EH (cell line): ENCODE data around the gene RASSF1.

ENCODE experiments used
- DNase-seq: peaks from one replicate; pipeline ENCODE4 v3.0.0-alpha.2; 2015; ENCODE audit warnings: low read depth

The RASSF1 gene

DNA sequence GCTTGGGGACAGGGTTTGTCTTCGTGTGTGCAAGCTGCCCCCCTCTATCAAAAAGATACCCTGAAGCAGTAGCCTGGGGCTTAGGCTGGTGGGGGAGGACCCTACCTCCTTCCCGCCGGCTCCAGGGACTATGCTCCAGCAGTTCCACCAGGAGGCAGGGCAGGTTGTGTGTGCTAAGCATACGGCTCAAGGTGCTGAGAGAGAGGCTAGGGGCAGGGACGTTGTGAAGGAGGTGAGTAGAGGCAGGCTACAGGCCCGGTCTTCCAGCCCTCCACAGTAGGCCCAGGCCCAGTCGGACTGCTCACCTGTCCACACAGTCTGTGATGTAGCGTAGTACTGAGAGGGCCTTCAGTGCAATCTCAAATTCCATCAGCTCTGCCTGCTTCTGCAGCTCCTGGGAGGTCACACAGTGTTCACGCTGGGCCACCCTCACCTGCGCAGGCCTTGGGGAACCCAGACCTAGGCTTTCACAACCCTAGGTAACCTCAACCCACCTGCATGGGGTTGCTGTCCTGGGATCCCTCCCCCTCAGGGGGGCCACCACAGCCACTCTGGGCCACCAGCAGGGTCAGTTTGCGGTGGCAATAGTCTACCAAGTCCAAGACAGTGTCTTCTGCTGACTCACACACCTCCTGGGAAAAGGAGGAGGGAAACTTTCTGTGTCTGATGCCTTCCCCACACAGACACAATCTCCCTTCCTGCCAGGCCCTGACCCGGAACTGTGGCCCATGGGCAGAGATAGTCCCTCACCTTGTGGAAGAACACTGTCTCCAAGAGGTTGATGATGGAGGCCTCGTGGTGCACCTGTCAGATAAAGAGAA is 2.4 kb upstream of the RASSF1 start:
- no peak for DNase-seq

DNA sequence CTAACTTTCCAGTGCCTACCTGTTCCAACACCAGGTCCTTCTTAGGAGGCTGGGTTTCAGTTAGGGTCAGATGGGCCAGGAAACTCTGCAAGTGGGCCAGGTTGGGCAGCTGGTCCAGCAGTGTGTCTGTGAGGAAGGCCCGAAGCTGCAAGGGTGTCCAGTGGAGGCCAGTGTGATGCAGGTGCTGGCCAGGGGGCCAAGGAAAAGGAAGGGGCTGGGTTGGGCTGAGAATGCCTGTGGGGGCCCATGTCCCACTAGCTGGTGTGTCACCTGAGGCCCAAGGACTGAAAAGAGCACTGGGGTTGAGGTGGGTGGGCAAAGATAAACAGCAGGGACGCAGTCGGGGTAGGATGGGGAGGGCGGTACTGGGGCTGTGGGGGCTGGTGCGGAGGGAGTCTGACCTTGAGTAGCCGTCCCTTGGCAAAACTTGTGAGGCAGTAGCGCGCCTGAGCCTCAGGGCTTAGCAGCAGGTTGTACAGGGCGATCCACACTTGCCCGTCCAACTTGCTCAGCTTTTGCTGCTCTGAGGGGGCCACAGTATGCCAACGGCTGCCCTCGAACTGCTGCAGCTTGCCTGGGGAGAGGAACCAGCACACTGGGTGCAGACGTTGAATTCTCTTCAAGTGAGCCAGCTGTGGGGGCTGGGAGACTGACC is 1.5 kb upstream of the RASSF1 start:
- no peak for DNase-seq

DNA sequence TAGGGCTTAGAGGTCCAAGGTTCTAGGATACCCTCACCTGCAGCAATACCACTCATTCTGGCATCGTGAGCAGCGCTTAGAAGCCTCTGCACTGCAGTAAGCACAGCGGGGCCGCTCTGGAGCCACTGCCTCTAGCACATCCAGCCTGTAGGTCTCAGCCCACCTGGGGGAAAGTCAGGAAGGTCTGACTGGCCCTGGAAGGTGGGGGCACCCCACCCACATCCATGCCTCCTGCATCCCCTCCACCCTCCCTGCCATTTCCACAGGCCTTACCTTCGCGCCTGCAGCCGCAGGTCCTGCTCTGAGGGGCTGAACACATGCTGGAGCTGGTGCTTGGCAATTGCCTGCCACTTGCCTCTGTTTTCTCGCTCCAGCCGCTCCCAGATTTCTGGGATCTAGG is 901 bp upstream of the RASSF1 start:
- no peak for DNase-seq

DNA sequence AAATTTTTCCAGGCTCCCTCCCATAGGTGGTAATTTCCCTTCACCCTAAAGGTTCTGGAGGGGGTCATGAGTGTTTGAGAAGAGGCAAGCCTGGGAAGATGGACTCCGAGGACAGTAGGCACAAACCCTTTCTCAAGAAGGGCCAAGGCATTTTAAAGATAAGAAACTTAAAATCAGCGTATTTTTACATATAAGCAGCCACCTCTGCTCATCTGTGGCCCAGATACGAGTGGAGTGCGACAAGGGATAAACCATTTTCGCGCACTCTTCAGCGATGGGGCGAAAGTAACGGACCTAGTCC is 539 bp downstream of the RASSF1 start:
- DNase-seq, result no peak

DNA sequence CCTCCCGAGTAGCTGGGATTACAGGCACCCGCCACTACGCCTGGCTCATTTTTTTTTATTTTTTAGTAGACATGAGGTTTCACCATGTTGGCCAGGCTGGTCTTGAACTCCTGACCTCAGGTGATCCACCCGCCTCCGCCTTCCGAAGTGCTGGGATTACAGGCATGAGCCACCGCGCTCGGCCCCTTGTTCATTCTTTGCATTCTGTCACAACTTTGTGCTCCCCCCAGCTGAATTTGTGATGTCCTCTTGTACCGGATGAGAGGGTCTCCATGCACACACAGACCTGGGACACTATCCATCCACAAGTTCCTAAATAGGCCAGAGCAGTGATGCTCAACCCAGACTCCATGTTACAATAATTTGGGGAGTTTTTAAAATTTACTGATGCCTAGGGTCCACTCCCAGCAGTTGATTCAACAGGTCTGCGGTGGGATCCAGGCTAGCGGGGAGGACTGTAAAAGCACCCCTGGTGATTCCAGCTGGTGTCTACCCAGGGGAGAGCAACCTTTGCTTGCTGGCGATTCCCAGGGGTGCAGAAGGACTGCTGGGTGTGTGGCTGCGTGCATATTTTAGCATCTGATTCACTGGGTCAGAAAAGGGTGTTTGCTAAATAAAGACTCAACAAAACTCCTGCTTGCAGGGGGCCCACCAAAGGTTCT is 1.0 kb downstream of the RASSF1 start:
- peak; percentile 79 for DNase-seq

DNA sequence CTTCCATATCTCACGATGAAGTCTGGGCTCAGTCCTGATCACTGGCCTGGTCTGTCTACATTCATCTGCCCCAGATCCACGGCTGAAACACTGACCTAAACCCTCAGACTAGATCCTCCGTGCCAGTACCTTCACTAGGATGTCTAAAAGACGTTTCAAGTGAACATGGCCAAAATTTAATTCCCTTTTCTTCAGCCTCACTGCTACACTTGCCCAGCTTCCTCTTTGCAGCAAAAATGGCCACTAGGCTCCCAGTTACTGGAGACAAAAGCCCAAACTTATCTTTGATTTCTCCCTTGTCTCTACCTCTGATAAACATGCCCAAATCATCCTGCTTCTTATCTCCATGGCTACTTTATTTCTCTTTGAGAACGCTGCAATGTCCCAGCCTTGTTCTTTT is 1.7 kb downstream of the RASSF1 start:
- no peak for DNase-seq

DNA sequence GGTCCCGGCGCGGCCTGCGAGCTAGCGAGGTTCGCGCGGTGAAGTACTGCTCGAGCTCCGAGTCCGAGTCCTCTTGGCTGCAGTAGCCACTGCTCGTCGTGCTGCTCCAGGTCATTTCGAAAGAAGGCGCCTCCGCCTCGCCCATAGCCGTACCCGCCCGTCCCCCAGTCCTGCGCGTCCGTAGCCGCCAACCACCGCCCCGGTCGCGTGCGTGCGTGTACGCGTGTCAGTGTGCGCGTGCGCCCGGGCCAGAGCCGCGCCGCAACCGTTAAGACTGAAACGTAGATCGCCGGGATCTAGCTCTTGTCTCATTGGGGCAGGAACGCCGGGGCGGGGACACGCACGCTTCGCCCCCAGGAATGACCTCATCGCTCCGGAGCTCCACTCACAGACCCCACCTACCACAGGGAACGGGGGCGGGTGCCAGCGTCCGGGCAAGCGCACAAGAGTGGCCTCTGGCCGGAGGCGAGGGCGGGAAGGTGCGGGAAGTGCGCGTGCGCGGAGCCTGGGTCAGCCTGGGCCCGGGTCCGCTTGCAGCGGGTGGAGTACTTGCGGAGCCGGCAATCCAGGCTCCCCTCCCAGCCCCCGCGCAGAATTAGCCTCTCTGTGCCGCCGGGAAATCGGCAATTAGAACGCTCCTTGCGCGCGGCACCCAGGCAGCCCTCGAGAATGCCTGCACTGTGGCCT is 3.3 kb downstream of the RASSF1 start:
- peak; percentile 100 for DNase-seq

DNA sequence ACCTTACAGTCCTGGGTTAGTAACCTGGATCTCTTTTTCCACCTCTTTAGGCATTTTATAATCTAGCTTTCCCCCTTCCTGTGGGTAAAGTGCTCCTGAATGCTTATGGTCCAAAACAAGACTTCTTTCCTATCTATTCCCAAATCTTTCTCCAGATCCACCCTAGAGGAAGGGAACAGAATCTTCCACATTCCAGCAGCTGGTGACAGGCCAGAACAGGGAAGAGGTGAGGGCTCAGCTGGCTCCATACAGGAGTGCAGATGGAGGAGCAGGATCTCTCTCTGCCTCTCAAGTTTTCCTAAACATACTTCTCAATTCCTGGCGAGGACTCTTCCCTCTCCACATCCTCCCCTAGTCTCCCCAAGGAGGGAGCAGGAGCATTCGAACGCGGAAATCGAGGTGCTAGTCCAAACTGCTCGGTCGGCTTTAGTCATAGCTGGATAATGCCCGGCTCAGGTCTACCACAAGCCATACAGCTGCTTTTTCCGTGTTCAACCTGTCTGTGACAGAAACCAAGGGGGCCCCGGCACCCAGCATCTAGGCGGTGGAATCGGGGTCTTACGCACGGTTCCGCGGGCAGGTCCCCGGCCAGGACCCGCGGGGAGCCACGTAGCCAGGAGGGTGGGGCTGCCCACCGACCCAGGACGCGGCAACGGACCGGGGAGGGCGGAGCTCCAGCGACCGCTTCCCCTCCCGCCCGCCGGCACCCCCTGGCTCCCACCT is 4.0 kb downstream of the RASSF1 start:
- peak; percentile 49 for DNase-seq

DNA sequence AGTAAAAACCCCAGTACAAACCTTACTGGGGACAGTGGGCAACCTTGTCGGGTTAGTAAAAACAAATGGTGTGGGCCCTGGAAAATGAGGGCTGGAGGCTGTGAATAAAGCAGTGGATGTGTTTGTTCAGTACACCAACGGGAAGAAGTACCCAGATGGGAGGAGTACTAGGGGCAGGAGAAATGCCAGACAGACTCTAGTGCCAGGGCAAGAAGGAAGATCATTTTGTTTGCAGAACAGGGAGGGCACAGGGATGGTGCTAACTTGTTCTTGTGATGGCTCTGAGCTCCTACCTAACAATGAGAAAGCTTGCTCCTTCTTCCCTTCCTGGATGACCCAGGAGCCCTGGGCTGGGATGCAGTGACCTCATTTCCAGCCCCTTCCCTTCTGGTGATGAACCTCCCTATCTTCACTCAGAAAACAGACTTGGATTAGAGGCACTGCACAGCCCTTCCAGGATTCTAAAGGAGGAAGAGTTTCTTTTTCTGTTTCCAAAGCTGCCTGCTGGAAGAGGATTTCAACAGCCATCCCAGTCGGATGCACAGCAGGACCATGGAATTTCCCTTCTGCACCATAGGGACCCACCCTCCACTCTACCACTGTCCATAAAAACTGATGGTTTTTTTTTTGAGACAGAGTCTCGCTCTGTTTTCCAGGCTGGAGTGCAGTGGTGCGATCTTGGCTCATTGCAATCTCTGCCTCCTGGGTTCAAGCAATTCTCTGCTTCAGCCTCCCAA is 6.1 kb downstream of the RASSF1 start:
- peak; percentile 27 for DNase-seq

DNA sequence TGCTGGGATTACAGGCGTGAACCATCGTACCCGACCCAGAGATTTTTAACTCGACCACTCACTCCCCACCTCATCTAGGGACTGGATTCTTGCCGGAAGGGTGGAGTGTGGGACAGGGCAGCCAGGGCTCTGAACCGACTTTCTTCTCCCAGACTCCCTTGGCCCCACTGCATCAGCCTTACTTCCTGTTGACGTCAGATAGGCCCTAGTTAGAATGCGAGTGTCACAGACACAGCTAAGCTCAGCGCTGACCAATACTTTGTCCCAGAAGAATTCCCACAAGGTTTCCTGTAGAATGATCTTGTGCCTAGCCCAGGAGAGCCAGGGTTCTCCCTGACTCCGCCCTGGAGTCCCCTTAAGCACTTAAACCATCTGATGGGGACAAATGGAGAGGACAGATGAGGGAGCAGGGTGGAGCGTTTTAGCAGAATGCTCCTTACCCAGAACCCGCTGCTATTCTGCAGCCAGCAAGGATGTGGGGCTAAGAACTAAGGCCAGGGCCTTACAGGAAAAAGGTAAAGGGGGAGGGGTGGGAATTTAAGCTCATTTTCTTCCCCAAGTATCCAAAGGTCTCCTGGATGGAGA is 6.8 kb downstream of the RASSF1 start:
- peak; percentile 81 for DNase-seq

DNA sequence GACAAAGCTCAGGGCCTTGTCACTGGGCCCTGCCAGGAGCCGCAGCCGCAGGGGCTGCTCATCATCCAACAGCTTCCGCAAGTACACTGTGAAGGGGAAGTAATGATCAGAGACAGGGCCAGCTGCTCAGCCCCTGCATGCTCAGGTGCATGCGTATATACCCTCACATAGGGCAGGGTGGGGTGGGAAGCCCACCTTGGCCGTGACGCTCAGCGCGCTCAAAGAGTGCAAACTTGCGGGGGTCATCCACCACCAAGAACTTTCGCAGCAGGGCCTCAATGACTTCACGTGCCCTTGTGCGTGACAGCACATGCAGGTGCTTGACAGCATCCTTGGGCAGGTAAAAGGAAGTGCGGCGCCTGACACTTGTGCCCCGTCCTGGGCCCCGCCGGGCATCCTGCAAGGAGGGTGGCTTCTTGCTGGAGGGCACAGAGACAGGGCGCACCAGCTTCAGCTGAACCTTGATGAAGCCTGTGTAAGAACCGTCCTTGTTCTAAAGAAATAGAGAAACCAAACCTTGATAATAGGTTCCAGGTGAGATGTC is 9.2 kb downstream of the RASSF1 start:
- no peak for DNase-seq

DNA sequence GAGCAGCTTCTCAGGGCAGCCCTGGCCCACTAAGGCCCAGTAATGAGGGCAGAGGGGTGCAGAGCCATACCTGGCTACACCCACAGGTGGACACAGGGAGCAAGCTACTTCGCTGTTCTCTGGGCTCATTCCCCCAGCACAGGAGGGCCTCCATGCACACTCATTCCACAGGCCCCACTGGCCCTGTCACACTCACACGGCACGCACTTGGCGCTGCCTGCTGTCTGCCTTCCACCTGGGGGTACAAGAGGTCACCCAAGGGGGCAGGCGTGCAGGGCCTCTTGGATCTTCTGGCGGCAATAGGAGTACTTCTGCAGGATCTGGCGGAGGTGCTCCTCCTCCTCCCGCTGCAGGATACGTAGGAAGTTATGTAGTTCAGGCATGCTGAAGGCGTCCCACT is 10.3 kb downstream of the RASSF1 start:
- no peak for DNase-seq

DNA sequence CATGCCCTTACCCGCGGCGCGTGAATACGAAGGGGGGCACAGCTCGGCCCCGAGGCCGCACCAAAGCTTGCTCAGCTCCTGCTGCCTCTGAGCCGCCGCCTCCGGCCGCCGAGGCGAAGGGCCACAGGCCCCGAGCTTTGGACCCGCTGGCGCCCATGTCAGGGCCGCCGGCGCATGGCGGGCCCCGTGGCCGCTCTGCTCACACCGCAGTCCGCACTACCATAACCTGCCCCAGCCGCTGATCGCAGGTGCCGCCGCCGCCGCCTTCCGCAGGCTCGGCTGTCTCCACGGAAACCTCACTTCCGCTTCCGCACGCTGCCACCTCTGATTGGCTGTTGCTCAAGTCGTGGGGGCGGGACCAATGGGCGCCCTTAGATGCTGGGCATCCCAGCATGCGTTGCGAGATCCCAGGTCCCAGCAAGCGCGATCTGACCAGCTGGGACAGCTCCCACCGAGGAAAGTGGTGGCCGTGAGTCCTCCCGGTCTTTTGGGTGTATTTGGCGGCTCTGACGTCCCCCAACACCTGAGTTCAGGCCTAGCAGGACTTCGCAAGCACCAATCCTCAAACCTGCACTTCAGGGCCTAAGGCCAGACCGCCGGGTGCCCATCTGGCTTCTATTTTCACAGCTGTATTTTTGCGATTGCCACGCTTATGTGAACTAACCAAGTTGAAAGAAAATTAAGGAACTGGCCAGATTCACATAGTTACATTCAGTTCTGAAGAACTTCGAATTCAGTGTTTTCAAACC is 12.5 kb downstream of the RASSF1 start, which contains the start of gene TUSC2:
TUSC2 (minus strand) TSS at position 281 of the 749 bp plus-strand sequence; CDS start at position 157, 124 bp downstream.
- DNase-seq, result peak; percentile 96

DNA sequence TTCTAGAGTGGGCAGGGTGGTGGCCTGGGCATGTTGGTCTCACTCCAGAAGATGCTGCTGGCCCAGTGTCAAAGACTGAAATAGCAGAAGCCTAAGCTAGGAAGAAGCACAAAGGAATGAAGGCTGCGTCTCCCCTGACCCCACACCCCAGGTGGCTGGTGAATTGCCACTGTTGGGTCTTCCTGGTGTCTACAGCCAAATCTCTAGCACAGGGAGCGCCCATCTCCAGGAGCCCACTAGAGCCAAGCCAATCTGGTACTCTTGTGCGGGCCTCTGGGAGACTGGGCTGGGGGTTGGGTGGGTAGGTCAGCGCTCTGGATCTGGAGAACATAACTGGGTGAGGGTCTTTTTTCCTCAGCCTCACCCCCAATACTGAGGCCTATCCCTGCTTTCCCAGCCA is 13.5 kb downstream of the RASSF1 start:
- DNase-seq, result no peak

DNA sequence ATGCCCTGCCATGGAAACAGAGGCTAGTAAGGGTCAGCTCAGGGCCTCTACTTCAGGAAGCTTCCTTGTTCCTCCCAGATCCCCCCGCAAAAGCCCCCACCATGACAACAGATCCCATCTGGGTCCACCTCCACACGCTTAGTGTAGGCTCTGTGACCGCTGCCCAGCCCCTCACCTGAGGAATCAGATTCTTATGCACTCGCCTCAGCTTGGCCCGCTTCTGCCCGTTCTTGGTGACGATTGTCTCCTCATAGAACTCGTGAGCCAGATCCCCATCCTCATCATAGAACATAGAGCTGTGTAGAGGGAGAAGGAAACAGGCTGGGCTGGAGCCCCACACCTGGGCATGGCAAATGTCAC is 14.5 kb downstream of the RASSF1 start:
- no peak for DNase-seq

DNA sequence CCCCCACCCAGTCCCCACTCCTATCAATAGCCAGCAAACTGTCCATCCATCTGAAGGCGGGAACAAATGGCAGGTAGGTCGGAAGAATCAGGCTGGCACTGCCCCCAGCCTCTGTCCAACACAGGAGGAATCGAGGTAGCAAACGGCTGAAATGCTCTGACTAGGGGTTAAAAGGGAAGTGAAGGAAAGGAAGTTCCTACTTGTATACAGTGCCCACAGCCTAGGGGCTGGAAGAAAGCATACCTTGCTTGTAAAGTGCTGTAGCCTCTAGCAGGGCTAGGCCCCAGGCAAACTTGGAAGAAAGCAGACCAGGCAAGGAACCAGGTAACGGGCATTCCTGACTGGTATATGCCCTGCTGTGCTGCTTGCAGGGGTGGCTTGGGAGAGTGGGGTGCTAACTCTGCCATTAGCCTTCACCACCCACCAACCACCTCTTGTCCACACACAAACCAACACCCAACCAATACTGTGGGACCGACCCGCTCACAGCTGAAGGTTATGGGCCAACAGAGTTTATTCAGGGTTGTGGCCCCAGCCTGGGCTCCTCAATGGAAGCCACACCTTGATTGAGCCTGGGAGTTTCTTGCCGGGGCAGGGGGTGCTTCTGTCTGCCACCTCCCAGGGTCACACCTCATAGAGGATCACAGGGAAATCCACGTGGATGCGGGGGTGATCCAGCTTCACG is 15.0 kb downstream of the RASSF1 start:
- no peak for DNase-seq

DNA sequence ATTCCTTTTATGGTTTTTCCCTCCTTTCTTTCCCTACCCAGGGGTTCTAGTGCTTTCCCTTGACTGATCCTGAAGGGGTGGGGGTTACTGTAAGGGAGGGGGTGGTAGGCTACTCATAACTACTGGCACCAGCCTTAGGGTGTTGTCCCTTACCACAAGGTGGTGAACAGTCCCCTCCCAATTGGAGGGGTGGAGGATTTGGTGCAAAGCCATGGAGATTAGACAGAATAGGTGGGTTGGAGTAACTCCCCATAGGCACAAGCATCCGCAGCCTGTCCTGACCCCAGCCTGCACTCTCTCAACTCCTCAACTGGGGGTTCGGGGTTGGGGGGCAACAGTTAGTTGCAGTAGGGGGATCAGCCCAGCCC is 15.5 kb downstream of the RASSF1 start:
- DNase-seq, result no peak

DNA sequence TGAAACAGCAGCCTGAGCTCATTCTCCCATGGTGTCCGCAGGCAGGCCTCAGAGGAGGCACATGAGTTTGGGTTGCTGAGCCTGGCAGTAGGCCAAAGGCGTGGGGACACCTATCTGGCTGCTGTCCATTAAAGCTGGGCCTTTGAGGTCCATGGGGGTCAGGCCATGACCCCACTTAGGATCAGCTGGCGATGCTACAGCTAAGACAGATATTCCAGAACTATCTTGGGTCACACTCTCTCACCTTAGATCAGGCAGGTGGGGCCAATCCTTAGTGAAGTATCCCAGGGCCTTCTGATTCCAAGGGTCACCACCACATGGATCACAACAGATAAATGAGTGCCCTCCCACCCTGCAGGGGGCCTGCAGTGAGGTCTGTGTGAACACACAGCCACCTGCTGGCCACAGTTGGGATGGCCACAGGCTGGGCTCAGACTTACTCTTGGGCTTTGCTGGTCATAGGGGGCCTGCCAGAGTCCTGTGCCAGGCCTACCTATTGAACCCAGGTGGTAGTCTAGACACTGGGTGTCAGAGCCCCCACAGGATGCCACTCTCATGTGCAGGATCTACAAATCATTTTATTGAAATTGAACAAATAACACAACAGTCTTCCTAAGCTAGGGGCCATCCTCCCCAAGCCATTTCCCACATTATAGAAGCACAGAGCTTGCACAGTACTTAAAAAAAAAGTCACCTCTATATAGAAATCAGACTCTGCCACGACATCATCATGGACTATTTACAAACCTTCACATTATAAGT is 16.1 kb downstream of the RASSF1 start:
- DNase-seq, result peak; percentile 71
